Measurements from ENCODE around the gene KRI1. TPM values are rescaled to one million over a fixed set of nuclear protein-coding genes. Genes with fewer than 3 reads are reported as not detected.
A peak's percentile ranks its signal among the peaks of the same experiment; 100 is the strongest.
"Not testable (repeated sequence)": the region's sequence is repeated elsewhere in the genome, so short reads cannot be mapped to it uniquely, and the experiment has no call there.

KRI1 gene
- polyA plus RNA-seq, 1 experiment, result 11.3 TPM

DNA sequence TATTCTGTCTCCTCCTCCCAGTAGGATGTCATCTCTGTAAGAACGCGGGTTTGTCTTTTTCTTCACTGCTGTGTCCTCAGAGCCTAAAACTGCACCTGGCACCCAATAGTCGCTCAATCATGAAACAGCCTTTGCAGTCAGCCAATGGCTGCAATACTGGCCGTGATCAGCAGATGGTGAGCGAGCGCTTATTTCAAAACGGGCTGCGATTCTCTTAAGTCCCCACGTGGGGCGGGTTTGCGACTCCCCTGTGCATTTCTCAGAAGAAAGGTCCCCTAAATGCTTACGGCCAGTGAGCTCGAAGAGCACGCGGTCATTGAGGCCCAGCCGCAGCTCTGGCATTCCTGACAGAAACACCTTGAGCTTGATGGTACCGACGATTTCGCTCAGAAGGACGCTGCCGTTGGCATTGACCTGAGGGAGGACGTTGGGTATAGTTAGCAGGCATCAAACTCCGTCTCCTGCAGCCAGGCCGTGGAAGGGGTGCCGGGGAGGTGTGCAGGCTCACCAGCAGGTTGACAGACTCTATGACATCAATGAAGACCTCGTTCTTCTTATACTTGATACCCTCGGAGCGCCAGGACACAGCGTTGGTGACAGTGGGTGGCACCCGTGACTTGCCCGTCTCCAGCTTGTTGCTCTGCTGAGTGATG lies 15.3 kb upstream of the KRI1 start:
- ChIA-PET CTCF (interaction anchor here (0.6 to 6.2 kb wide), 46 partner anchors 8 to 650 kb away, joined by 3 to 273 read pairs (median 4); partner anchors contain the start of genes DNM2 and QTRT1), POLR2A (interaction anchor here (0.6 to 1.9 kb wide), 5 partner anchors 21 to 75 kb away, joined by 3 to 8 read pairs (median 6); no protein-coding TSS in a partner anchor)
- no peaks in the 10 kb centered on the region for H3K9me3 ChIP-seq (ENCODE audit: control insufficient read depth, insufficient read depth, low read length)
- H3K27ac ChIP-seq (ENCODE audit: low read depth, low read length), result no peak overlapping the region
- H3K27me3 ChIP-seq (ENCODE audit: control insufficient read depth, insufficient read depth, low read length), result peaks cover 9% of the 10 kb centered on the region
- no peak overlapping the region for H3K4me3 ChIP-seq (ENCODE audit: low read depth, low read length)
- TF ChIP-seq, protein P1, sequence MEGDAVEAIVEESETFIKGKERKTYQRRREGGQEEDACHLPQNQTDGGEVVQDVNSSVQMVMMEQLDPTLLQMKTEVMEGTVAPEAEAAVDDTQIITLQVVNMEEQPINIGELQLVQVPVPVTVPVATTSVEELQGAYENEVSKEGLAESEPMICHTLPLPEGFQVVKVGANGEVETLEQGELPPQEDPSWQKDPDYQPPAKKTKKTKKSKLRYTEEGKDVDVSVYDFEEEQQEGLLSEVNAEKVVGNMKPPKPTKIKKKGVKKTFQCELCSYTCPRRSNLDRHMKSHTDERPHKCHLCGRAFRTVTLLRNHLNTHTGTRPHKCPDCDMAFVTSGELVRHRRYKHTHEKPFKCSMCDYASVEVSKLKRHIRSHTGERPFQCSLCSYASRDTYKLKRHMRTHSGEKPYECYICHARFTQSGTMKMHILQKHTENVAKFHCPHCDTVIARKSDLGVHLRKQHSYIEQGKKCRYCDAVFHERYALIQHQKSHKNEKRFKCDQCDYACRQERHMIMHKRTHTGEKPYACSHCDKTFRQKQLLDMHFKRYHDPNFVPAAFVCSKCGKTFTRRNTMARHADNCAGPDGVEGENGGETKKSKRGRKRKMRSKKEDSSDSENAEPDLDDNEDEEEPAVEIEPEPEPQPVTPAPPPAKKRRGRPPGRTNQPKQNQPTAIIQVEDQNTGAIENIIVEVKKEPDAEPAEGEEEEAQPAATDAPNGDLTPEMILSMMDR (IDR thresholded peaks at IDR 0.05; ENCODE audit: low read depth, low read length), result peak; percentile 100
- DNase-seq (ENCODE audit: low read depth, low spot score), result peak; percentile 83

DNA sequence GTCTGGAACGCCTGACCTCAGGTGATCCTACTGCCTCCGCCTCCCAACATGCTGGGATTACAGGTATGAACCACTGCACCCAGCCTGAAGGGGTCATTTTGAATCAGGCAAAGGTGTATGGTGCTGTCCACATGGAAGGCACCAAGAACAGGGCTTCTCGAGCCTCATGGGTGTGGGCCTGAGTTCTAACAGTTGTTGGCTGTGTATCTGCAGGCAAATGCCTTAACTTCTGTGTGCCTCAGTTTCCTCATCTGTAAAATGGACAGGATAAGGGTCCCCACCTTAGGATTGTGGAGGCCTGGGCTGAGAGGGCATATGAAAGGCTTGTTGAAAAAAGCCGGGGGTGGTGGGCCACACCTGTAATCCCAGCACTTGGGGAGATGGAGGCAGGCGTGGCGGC lies 12.1 kb upstream of the KRI1 start:
- Histone ChIP-seq H3K9me3 (ENCODE audit: control insufficient read depth, insufficient read depth, low read length) (no peaks in the 10 kb centered on the region), H3K27me3 (ENCODE audit: control insufficient read depth, insufficient read depth, low read length) (no peaks in the 10 kb centered on the region), H3K4me3 (ENCODE audit: low read depth, low read length) (no peak overlapping the region), H3K27ac (ENCODE audit: low read depth, low read length) (no peak overlapping the region)
- no peak for DNase-seq (ENCODE audit: low read depth, low spot score)
- ChIA-PET CTCF (interaction anchor here (0.6 to 6.2 kb wide), 4 partner anchors 41 to 122 kb away, joined by 5 to 273 read pairs (median 46); partner anchors contain the start of gene QTRT1), POLR2A (no interaction called here)
- TF ChIP-seq, protein P1 (IDR thresholded peaks at IDR 0.05; ENCODE audit: low read depth, low read length), result no peak

DNA sequence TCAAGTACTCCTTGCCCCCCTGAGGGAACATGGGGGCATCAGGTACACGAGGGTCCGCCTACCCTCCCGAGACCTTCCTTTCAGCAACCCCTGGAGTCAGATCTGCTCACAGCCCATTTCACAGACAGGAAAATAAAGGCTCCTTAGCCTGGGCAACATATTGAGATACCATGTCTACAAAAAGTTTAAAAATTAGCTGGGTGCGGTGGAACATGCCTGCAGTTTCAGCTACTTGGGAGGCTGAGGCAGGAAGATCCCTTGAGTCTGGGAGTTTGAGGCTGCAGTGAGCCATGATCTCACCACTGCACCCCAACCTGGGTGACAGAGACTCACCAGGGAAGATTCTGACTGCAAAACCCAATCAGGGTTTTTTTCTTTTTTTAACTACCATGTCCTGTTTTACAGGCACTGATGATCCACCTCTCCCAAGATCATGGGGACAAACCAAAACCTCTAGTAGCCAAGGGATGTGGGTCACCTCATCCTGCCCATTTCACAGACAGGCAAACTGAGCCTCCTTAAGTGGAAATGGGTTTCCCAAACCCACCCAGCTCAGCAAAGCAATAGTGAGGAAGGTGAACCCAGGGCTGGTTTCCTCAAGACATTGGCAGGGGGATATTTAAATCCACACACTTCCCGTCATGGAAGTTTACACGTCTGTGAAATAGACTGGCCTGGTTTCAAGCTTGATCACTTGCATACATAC lies 9.4 kb upstream of the KRI1 start:
- DNase-seq (ENCODE audit: low read depth, low spot score), result no peak
- TF ChIP-seq, protein P1 (IDR thresholded peaks at IDR 0.05; ENCODE audit: low read depth, low read length), result no peak
- CTCF ChIA-PET, result interaction anchor here (0.6 to 1.2 kb wide), 5 partner anchors 22 to 183 kb away, joined by 3 to 6 read pairs (median 5); no protein-coding TSS in a partner anchor

DNA sequence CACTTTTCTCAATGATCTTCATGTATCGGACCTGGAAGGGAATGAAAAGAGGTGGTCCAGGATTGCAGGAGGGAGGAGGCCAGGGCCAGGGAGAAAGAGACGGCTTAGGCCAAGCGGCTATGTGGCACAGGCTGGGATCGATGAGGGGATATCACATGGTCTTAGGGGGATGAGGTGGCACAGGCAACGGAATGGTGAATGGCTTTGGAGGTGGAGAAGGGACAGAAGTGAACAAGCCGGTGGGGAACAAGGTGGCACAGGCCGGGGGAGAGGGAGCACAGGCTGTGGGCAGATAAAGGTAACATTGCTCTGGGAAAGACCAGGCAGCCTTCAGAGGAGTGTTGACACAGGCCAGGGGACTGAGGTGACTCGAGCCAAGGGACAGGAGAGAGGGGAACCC lies 8.7 kb upstream of the KRI1 start:
- Histone ChIP-seq H3K27ac (ENCODE audit: low read depth, low read length) (no peak overlapping the region), H3K9me3 (ENCODE audit: control insufficient read depth, insufficient read depth, low read length) (no peaks in the 10 kb centered on the region), H3K4me3 (ENCODE audit: low read depth, low read length) (no peak overlapping the region), H3K27me3 (ENCODE audit: control insufficient read depth, insufficient read depth, low read length) (no peaks in the 10 kb centered on the region)
- TF ChIP-seq, protein P1 (IDR thresholded peaks at IDR 0.05; ENCODE audit: low read depth, low read length), result no peak
- ChIA-PET POLR2A (no interaction called here), CTCF (interaction anchor here (0.8 to 1.0 kb wide), 2 partner anchors 91 to 158 kb away, joined by 3 to 4 read pairs; no protein-coding TSS in a partner anchor)
- DNase-seq (ENCODE audit: low read depth, low spot score), result no peak

More for the DNA sequence above, 9.4 kb upstream of the KRI1 start:
- Histone ChIP-seq H3K4me3 (ENCODE audit: low read depth, low read length) (no peak overlapping the region), H3K9me3 (ENCODE audit: control insufficient read depth, insufficient read depth, low read length) (no peaks in the 10 kb centered on the region), H3K27me3 (ENCODE audit: control insufficient read depth, insufficient read depth, low read length) (no peaks in the 10 kb centered on the region), H3K27ac (ENCODE audit: low read depth, low read length) (no peak overlapping the region)
- POLR2A ChIA-PET, result no interaction called here

DNA sequence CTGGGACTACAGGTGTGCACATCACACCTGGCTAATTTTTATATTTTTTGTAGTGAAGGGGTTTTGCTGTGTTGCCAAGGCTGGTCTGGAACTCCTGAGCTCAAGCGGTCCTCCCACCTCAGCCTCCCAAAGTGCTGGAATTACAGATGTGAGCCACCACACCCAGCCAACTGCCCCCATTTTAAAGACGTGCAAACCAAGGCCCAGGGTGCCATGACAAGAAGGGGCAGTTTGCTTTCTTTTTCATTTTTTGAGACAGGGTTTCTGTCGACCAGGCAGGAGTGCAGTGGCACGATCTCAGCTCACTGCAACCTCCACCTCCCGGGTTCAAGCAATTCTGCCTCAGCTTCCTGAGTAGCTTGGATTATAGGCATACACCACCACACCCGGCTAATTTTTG lies 8.0 kb upstream of the KRI1 start:
- H3K4me3 ChIP-seq (ENCODE audit: low read depth, low read length); POLR2A ChIA-PET; DNase-seq (ENCODE audit: low read depth, low spot score); H3K9me3 ChIP-seq (ENCODE audit: control insufficient read depth, insufficient read depth, low read length); H3K27me3 ChIP-seq (ENCODE audit: control insufficient read depth, insufficient read depth, low read length); H3K27ac ChIP-seq (ENCODE audit: low read depth, low read length): not testable (repeated sequence)
- CTCF ChIA-PET, result interaction anchor here (0.8 to 1.0 kb wide), 3 partner anchors 90 to 157 kb away, joined by 3 to 5 read pairs (median 4); no protein-coding TSS in a partner anchor

Measured in AG04450 (cell line).